H9 (cell line): Measurements from ENCODE around the gene CDC27. TPM values are rescaled to one million over a fixed set of nuclear protein-coding genes. Genes with fewer than 3 reads are reported as not detected.

Experiments
- DNase-seq: peaks from one replicate; pipeline ENCODE4 v3.0.0-alpha.2; 2017
- H2AFZ ChIP-seq: one replicate; pipeline ENCODE4 v1.6.1; 2013; ENCODE audit warnings: mild to moderate bottlenecking, low read length, control low read depth, moderate library complexity
- H2AK5ac ChIP-seq: 2 replicates; pipeline ENCODE4 v1.6.1; 2013; ENCODE audit warnings: low read length, control low read depth, mixed read lengths; ENCODE audit not compliant: insufficient read length
- H2BK120ac ChIP-seq: one replicate; pipeline ENCODE4 v1.6.1; 2013; ENCODE audit warnings: low read depth, mild to moderate bottlenecking, low read length, control low read depth, inconsistent platforms; ENCODE audit not compliant: poor library complexity, severe bottlenecking
- H2BK12ac ChIP-seq: 2 replicates; pipeline ENCODE4 v1.6.1; 2013; ENCODE audit warnings: low read length, control low read depth, mixed read lengths, low read depth; ENCODE audit not compliant: insufficient read length
- H2BK15ac ChIP-seq: 2 replicates; pipeline ENCODE4 v1.6.1; 2013; ENCODE audit warnings: low read depth, low read length, control low read depth
- H2BK20ac ChIP-seq: one replicate; pipeline ENCODE4 v1.6.1; 2013; ENCODE audit warnings: low read depth, mild to moderate bottlenecking, low read length, control low read depth, inconsistent platforms; ENCODE audit not compliant: poor library complexity, severe bottlenecking
- H2BK5ac ChIP-seq: 2 replicates; pipeline ENCODE4 v1.6.1; 2013; ENCODE audit warnings: low read length, control low read depth, mixed read lengths; ENCODE audit not compliant: insufficient read length
- H3K14ac ChIP-seq: 2 replicates; pipeline ENCODE4 v1.6.1; 2013; ENCODE audit warnings: low read length, control low read depth; ENCODE audit not compliant: insufficient read depth
- H3K18ac ChIP-seq: 2 replicates; pipeline ENCODE4 v1.6.1; 2013; ENCODE audit warnings: low read depth, mild to moderate bottlenecking, mixed read lengths, low read length, control low read depth; ENCODE audit not compliant: insufficient read length
- H3K23ac ChIP-seq: 2 replicates; pipeline ENCODE4 v1.6.1; 2013; ENCODE audit warnings: low read length, control low read depth, mixed read lengths, low read depth; ENCODE audit not compliant: insufficient read length
- H3K23me2 ChIP-seq: 2 replicates; pipeline ENCODE4 v1.6.1; 2013; ENCODE audit warnings: low read depth, mild to moderate bottlenecking, mixed read lengths, low read length, control low read depth; ENCODE audit not compliant: insufficient read length, poor library complexity, severe bottlenecking
- H3K27ac ChIP-seq: 2 replicates; pipeline ENCODE4 v1.5.1; 2013; ENCODE audit warnings: low read length, control low read depth, mixed read lengths, low read depth; ENCODE audit not compliant: insufficient read length
- H3K27me3 ChIP-seq: 2 replicates; pipeline ENCODE4 v1.6.1; 2013; ENCODE audit warnings: low read length, control low read depth, inconsistent platforms; ENCODE audit not compliant: insufficient read depth
- H3K4ac ChIP-seq: 2 replicates; pipeline ENCODE4 v1.6.1; 2013; ENCODE audit warnings: low read depth, mild to moderate bottlenecking, control low read depth, inconsistent platforms, low read length, moderate library complexity
- H3K4me1 ChIP-seq: 2 replicates; pipeline ENCODE4 v1.6.1; 2013; ENCODE audit warnings: low read length, control low read depth, inconsistent platforms; ENCODE audit not compliant: insufficient read depth
- H3K4me2 ChIP-seq: 2 replicates; pipeline ENCODE4 v1.6.1; 2013; ENCODE audit warnings: low read length, control low read depth, mixed read lengths; ENCODE audit not compliant: insufficient read length, insufficient read depth
- H3K56ac ChIP-seq: 2 replicates; pipeline ENCODE4 v1.6.1; 2013; ENCODE audit warnings: low read depth, mild to moderate bottlenecking, mixed read lengths, low read length, control low read depth; ENCODE audit not compliant: insufficient read length
- H3K79me1 ChIP-seq: 2 replicates; pipeline ENCODE4 v1.6.1; 2013; ENCODE audit warnings: low read depth, mild to moderate bottlenecking, moderate library complexity, low read length, control low read depth, inconsistent platforms; ENCODE audit not compliant: insufficient read depth, poor library complexity, severe bottlenecking
- H3K79me2 ChIP-seq: 2 replicates; pipeline ENCODE4 v1.6.1; 2013; ENCODE audit warnings: low read length, control low read depth, inconsistent platforms; ENCODE audit not compliant: insufficient read depth
- H3K9ac ChIP-seq: 2 replicates; pipeline ENCODE4 v1.6.1; 2013; ENCODE audit warnings: low read length, control low read depth, mixed read lengths; ENCODE audit not compliant: insufficient read length; ENCODE audit errors: extremely low read depth
- H3K9me3 ChIP-seq: one replicate; pipeline ENCODE4 v1.6.1; 2013; ENCODE audit warnings: low read depth, low read length, inconsistent platforms; ENCODE audit not compliant: control insufficient read depth
- H3T11ph ChIP-seq: one replicate; pipeline ENCODE4 v1.6.1; 2013; ENCODE audit warnings: mild to moderate bottlenecking, low read length, control low read depth, inconsistent platforms
- H4K20me1 ChIP-seq: one replicate; pipeline ENCODE4 v1.6.1; 2013; ENCODE audit not compliant: control insufficient read depth, insufficient read length, insufficient read depth
- H4K5ac ChIP-seq: 2 replicates; pipeline ENCODE4 v1.6.1; 2013; ENCODE audit warnings: low read depth, mild to moderate bottlenecking, mixed read lengths, low read length, control low read depth; ENCODE audit not compliant: insufficient read length
- H4K8ac ChIP-seq: replicated peaks from 2 replicates; pipeline ENCODE4 v1.6.1; 2013; ENCODE audit warnings: low read length, control low read depth, mixed read lengths, low read depth; ENCODE audit not compliant: insufficient read length
- H4K91ac ChIP-seq: 2 replicates; pipeline ENCODE4 v1.6.1; 2013; ENCODE audit warnings: low read depth, mild to moderate bottlenecking, moderate library complexity, mixed read lengths, low read length, control low read depth; ENCODE audit not compliant: insufficient read length
- H3K27ac Mint-ChIP-seq, 3 experiments: 2 replicates in 2 of 3; 3 replicates in 1 of 3; pipeline ENCODE4 v1.8.0; 2020 to 2021; ENCODE audit warnings: mixed read lengths in 3 of 3, mild to moderate bottlenecking in 1 of 3, moderate library complexity in 1 of 3
- H3K27me3 Mint-ChIP-seq: 2 replicates; pipeline ENCODE4 v1.8.0; 2021; ENCODE audit warnings: low read depth, mild to moderate bottlenecking, moderate library complexity, mixed read lengths
- H3K36me3 Mint-ChIP-seq, 3 experiments: 2 replicates in 2 of 3; 3 replicates in 1 of 3; pipeline ENCODE4 v1.8.0; 2020 to 2021; ENCODE audit warnings: low read depth in 3 of 3, mixed read lengths in 3 of 3; ENCODE audit not compliant: insufficient read depth in 1 of 3
- H3K4me1 Mint-ChIP-seq, 2 experiments: 2 replicates each; pipeline ENCODE4 v1.8.0; 2020; ENCODE audit warnings: mixed read lengths in 2 of 2
- H3K4me3 Mint-ChIP-seq, 2 experiments: 2 replicates in 1 of 2; 3 replicates in 1 of 2; pipeline ENCODE4 v1.8.0; 2020 to 2021; ENCODE audit warnings: mild to moderate bottlenecking in 2 of 2, mixed read lengths in 2 of 2, moderate library complexity in 1 of 2
- H3K9me3 Mint-ChIP-seq, 2 experiments: 2 replicates in 1 of 2; 3 replicates in 1 of 2; pipeline ENCODE4 v1.8.0; 2020; ENCODE audit warnings: mild to moderate bottlenecking in 2 of 2, mixed read lengths in 2 of 2, moderate library complexity in 1 of 2
- CTCF ChIP-seq: fragments of 200-600 bp; sonication (generic); conservative IDR thresholded peaks from 3 replicates; pipeline ENCODE4 v1.8.0; 2021; ENCODE audit warnings: antibody characterized with exemption, mild to moderate bottlenecking
- total RNA-seq: library from RNA; stranded (reverse); gene quantifications from 2 replicates; pipeline ENCODE4 v1.2.1, GENCODE V29; 2021

The CDC27 gene
- total RNA-seq, 1 experiment from 2014 or later: 82.5 TPM

- Histone ChIP-seq H3K27ac (no peak overlapping the region), H3K23me2 (no peaks in the 10 kb centered on the region), H3K56ac (no peak overlapping the region), H3K27me3 (no peaks in the 10 kb centered on the region), H2BK12ac (no peak overlapping the region), H2AFZ (no peak overlapping the region), H2BK120ac (no peak overlapping the region), H3K4me2 (no peak overlapping the region), H2AK5ac (no peak overlapping the region), H3K4ac (no peak overlapping the region), H3T11ph (no peak overlapping the region), H2BK20ac (no peak overlapping the region), H3K23ac (no peak overlapping the region), H4K8ac (no peak overlapping the region), H4K20me1 (no peaks in the 10 kb centered on the region), H4K91ac (no peak overlapping the region), H2BK15ac (no peak overlapping the region), H3K14ac (no peak overlapping the region), H3K9me3 (no peaks in the 10 kb centered on the region), H3K79me2 (no peaks in the 10 kb centered on the region), H4K5ac (no peak overlapping the region), H2BK5ac (no peak overlapping the region), H3K9ac (no peak overlapping the region), H3K18ac (no peak overlapping the region), H3K79me1 (no peaks in the 10 kb centered on the region), H3K4me1 (no peaks in the 10 kb centered on the region)
- Mint-ChIP-seq H3K36me3 (no peaks in the 10 kb centered on the region), H3K4me3 (no peak overlapping the region), H3K27me3 (peaks cover 2% of the 10 kb centered on the region; the same call in 1 of the 2 replicates), H3K27ac (no peak overlapping the region), H3K4me1 (peaks cover 2 to 4% of the 10 kb centered on the region in 2 experiments; a peak in 3 of 4 replicates), H3K9me3 (no peaks in the 10 kb centered on the region; a peak in 1 of 5 replicates)
- no peak for DNase-seq
- no peak for TF ChIP-seq CTCF
Observed at GRCh38 chr17:47197821-47198220, 8.7 kb upstream of the CDC27 start.
